NOMO-1 treated with DMSO at 0.1 percent for 48 hours (cell line): ENCODE data around the gene CTRL.
"Not testable (repeated sequence)": the region's sequence is repeated elsewhere in the genome, so short reads cannot be mapped to it uniquely, and the experiment has no call there.

Experiments used
- DNase-seq: peaks from one replicate; lab custom pipeline; 2025; ENCODE audit not compliant: unreplicated experiment; lab: John Stamatoyannopoulos, UW

CTRL gene

DNA sequence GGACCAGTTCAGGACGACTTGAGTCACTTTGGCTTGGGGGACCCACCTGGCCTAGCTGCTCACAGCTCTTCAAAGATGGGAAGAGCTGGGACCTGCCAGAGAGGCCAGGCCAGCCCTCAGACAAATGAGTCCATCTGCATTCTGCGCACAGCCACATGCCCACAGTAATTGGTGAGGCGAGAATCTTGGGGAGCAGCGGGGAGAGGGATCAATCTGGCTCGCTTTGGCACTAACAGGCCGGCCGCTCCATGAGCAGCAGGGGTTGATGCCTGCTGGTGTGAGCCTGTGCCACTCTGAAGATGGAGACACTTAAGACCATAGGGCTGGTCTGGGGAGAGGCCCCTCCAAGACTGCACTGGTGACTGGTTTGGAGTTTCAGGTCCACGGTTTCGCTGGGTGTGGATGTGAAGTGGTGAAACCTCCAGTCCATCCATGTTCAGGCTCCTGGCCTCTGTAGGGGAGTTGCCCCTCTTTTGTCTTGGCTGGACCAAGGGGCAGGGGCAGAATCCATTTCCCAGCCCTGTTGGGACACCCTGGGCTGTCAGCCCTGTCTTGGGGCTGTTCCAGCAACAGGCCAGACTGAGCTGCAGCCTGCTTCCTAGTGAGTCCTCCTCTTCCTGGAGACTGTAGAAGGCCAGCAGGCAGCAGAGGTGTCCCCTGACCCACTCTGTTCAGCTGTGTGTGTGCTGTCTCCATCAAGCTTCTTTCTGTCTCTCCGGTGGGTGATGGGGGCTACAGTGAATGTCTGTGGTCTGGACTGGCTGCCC lies 7.3 kb downstream of the CTRL start:
- no peak for DNase-seq

DNA sequence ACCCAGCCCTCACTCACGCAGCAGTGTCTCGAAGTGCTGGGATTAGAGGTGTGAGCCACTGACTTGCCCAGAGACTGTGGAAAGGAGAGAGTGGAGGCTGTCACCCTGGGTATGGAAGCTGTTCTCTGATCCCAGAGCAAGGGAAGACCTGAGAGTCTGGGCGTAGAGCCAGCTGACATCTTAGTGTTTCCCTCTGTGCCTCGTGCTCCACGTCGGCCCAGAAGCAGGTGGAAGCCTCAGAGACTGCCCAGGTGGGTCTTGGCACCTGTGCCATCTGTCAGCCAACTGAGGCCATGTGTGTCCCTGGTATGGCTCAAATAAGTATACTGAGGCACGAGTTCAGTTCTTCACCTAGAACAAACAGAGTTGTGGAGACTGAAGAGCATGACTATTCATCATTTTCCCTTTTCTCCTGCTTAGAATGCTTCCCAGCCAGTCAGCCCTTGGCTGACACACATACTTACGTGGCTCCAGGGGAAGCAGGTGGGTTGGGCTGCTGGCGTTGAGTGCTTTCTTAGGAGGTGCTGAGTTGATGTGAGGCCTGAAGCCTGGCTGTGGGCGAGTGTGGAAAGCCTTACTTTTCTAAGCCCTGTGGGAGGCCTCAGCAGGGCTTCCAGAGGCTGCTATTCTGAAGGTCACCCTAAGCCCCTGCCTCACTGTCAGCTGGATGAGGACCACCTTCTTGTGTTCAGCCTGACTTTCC lies 8.1 kb downstream of the CTRL start:
- DNase-seq, result no peak

DNA sequence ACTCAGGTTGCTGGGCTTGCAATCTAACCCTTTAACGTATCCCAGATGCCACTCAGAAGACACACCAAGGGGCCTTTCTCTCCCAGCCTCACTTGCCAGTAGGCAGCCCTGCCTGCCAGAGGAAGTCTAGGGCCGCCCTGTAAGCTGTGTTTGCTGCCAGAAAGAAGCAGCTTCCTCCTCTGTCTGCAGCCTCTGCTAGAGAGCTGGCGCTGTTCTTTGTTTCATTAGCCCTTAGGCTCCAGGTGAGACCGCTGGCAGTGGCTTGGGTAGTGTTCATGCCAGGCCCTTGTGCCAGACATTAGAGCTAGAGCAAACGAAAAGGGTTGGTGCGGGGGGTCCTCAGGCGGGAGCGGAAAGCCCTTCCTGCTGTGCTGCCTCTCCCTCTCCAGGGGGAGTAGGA lies 8.9 kb downstream of the CTRL start:
- no peak for DNase-seq

DNA sequence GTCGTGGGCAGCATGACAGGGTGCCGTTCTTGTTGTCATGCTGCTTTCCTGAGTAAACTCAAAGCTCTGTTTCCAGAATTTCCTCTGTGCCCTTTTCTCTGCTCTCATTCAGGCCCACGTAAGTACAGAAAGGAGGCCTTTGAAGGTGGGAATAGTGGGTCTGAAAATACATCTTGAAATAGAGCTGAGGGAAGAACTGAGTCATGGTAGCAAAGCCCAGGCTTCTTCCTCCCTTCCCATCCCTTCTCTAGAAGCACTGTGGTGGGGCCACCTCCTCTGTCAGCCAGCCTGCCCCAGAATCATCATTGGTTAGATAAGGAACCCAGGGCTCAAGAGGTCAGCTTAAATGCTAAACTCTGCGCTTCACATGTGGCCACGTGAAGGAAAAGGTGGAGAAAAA lies 9.4 kb downstream of the CTRL start:
- no peak for DNase-seq

DNA sequence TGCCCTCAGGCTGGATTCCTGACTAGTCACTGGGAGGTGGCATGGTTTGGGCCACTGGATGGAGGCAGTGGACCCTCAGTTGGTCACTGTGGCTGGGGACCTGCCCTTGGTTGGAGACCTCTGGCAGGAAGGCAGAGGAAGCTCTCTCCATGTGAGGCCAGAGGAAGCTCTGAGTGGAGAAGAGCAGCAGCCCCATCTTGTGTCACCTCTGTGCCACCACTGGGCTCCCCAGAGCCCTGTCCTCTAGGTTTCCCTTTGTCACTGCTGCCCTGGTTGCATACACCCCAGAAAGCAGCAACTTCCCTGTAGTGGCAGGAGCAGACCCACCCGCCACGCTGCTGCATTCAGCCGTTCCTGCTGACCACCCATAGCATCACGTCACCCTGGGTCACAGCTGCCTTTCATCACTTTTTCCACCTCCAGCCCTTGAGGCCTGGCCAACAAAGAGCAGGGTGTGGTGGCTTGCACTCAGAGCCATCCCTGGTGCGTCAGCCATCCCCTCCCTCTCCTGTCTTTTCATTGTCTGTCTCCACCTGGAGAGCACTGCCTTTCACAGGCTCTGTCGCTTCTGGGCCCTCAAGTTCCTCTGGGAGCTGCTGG lies 11.9 kb downstream of the CTRL start:
- no peak for DNase-seq

DNA sequence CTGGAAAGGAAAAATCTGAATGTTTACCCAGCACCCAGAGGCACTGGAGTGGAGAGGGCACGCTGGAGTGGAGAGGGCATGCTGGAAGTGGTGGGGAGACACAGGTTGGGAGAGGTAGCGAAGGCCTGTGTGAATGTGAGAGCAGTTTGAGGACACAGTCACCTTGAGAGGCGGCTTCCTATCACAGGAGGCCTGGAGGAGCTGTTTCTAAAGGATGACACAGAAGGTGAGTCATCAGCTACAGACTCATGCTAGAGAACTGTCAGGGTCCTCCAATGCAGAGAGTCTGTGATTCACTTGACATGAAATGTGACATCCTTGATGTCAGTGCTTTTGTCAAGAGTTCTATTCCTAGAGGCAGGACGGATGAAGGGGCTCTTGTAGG lies 13.8 kb downstream of the CTRL start:
- no peak for DNase-seq

DNA sequence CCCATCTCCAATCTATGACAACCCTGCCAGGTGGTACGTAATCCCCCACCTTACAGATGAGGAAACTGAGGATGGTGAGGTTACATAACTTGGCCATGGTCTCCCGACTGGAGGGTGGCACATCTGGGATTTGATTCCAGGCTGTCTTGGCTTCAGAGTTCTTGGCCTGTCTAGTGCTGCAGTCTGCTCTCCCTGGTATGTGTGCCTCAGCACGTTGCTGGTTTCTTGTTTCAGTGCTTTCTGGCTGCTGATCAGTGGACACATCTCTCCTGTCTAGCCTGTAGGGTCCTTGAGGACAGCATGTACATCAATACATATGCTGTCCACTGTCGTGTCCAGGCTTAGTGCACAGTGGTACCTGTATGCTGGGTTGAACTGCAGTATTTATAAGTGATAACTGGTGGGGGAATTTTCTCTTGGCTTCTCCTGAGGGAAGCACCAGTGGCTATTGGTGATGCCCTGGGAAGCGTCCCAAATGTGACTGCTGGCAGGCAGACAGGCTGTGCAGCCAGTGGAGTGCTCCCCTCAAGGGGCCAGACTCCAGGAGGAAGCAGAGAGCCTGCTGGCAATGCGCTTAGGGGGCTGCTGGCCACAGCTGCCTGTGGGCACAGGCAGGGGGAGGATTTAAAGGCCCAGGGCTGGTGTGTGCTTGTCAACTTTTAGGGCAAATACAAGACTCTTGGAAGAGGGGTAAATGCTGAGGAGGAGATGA lies 14.4 kb downstream of the CTRL start:
- DNase-seq, result no peak

DNA sequence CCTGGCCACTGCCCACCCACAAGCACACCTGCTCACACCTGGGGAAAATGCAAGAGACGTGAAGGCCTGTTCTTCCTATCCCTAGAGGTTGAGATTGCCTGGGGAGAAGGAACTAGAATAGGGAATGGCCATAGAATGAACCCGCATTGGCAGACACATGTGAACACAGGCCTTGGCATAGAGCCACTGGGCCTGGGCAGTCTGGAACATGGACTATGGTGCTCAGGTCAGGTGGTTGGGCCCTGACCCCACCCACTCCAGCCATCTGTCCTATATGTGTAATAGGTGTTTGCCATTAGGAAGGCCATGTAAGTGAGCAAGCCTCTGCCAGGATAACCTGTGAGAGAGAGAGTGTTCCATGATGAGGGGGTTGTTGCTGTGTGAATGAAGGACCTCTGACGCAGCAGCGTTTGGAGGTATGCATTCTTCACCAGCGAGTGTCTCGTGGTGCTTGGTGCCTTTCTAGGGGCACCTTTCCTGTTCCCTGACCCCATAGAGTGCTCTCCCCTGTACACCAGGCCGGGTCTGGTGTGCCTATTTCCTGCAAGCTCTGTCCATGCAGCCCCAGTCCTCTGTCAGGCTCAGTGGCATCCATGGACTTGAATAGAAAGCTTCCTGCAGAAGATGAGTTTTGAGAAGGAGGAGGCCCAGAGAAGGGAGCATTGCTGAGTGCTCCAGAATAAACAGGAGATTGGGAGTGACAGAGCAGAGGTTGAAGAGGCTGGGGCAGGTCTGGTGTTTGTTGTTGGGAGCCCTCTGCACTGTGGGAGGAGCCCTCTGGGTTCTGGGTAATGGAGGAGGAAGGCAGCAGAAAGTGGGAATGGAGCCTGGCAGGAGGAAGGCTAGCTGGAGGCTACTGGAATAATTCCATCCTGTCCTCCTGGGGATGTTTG lies 15.6 kb downstream of the CTRL start:
- no peak for DNase-seq

DNA sequence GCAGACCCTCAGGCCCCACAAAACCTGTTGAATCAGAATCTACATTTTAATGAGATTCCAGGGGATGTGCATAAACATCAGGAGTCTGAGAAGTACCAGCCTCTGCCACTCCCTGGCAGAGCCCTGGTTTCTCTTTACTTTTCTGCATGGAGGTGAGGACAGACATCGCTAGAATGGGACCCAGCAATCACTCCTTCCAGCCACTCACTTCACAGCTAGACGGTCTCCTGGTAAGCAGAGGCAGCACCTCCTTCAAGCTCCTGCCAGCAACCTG lies 16.2 kb downstream of the CTRL start:
- DNase-seq, result not testable (repeated sequence)

DNA sequence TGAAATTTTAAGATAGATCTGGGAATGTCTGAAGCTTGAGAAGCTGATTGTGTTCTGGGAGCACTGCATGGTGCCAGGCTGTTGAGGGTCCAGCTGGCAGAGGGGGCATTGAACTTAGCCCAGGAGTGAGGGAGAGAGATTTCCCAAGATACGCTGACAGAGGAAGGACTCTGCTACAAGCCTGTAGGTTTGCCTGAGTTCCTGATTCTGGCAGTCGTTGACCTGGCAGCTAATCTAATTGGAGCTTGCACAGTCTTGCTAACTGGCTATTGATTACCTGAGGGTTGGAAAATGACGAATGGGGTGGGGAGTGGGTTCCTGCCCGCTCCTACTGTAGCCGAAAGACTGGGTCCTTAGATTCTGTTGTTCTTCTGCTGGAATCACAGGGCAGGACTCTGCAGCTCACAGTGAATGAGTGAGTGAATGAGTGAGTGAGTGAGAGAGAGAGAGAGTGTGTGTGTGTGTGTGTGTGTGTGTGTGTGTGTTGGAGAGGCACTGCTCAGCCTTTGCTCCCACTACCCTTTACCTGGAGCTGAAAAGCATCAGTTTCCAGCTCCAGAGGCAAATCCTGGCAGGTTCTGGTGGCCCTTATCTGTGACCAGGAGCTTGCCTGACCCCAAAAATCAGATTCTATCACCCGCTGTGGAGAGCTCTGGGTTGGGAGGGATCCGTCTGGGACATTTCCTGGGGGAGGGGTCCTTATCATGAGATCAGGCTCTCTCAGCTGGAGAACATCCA lies 16.7 kb downstream of the CTRL start:
- no peak for DNase-seq

DNA sequence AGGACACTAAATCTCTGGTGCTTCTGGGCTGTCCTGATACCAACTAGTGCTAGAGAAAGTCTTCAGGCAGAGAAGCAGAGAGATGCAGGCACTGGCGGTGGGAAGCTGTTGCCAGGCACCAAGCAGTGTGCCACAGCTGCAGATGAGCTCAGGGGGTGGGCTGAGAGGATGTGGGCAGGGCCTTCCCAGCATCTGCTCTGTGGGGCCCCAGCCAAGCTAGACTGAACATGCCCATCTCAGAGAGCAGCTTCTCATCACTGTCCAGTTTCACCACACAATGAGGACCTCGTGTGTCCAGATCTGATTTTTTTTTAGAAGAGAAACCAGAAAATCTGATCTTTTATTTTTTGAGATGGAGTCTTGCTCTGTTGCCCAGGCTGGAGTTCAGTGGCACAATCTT lies 21.5 kb downstream of the CTRL start:
- DNase-seq, result no peak

DNA sequence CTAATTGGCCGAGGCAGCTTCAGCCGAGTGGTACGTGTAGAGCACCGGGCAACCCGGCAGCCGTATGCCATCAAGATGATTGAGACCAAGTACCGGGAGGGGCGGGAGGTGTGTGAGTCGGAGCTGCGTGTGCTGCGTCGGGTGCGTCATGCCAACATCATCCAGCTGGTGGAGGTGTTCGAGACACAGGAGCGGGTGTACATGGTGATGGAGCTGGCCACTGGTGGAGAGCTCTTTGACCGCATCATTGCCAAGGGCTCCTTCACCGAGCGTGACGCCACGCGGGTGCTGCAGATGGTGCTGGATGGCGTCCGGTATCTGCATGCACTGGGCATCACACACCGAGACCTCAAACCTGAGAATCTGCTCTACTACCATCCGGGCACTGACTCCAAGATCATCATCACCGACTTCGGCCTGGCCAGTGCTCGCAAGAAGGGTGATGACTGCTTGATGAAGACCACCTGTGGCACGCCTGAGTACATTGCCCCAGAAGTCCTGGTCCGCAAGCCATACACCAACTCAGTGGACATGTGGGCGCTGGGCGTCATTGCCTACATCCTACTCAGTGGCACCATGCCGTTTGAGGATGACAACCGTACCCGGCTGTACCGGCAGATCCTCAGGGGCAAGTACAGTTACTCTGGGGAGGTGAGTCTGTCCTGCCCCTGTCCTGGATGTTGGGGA lies 22.5 kb downstream of the CTRL start:
- DNase-seq, result no peak

DNA sequence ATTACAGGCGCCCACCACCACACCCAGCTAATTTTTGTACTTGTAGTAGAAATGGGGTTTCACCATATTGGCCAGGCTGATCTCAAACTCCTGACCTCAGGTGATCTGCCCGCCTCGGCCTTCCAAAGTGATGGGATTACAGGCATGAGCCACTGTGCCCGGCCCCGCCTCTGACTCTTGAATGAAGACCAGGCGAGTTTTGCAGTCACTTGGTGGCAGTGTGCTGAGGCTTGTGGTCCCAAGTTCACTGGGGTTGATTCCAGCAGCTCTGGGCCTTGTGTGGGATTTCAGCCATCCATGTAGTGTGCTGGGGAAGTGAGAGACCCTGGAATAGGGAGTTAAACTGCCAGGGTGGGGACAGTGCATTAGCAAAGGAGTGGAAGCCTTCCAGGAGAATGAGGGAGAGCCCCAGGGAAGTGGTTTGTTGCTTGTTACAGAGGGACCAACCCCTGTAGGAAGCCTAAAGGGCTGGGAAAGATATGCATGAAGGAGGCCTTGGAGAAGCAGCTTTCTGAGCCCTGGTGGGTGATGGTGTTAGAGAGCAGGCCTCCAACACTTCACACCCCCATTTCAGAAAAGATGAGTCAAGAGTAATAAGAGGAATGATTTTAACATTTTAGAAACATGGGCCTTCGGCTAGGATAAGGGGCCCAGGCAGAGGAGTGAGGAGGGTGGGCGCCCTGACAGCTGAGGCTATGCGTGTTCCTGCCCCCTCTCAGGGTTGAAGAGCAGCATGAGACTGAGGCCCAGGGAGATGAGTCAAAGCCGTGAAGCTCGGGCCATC lies 24.1 kb downstream of the CTRL start:
- DNase-seq, result no peak

DNA sequence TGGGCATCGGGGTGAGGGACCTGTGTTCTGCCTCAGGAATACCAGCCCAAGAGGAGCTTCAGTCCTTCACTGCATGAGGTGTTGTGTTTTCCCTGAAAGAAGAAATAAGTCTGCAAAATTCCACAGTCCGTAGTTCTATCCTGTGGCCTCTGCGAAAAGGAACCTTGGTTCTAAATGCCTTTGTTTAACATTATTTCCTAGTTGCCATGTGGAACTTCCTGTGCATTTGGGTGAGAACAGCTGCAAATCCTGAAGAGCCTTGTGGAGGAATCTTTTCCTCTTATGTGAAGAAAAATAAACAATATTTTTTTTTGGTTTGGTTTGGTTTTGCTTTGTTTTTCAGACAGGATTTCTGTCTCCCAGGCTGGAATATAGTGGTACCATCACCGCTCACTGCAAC lies 28.8 kb downstream of the CTRL start:
- no peak for DNase-seq

DNA sequence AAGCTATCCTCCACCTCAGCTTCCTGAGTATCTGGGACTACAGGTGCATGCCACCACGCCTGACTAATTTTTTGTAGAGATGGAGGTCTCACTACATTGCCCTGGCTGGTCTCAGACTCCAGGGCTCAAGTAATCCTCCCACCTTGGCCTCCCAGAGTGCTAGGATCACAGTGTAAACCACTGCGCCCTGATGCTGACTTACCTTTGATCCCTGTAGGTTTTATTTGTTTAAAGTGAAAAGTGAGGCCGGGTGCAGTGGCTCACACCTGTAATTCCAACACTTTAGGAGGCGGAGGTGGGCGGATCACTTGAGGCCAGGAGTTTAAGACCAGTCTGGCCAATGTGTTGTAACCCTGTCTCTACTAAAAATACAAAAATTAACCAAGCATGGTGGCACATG lies 29.9 kb downstream of the CTRL start:
- no peak for DNase-seq

DNA sequence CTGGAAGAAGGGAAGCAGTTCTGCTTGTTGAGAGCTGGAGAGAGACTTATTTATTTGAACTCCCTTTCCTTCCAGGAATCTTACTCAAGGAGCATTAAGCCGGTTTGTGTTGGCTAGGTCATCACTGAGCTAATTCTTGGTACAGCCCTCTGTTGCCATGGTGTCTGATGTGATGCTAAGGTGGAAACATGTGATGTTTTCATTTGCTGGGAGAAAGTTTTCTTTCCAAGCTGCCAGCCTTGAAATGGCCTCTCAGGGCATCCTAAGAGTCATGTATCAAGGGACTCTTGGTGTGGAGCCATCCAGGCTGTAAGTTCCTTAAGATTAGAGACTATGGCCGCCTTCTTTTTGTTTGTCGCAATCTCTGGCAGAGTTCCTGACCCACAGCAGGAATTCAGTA lies 34.4 kb downstream of the CTRL start:
- no peak for DNase-seq

DNA sequence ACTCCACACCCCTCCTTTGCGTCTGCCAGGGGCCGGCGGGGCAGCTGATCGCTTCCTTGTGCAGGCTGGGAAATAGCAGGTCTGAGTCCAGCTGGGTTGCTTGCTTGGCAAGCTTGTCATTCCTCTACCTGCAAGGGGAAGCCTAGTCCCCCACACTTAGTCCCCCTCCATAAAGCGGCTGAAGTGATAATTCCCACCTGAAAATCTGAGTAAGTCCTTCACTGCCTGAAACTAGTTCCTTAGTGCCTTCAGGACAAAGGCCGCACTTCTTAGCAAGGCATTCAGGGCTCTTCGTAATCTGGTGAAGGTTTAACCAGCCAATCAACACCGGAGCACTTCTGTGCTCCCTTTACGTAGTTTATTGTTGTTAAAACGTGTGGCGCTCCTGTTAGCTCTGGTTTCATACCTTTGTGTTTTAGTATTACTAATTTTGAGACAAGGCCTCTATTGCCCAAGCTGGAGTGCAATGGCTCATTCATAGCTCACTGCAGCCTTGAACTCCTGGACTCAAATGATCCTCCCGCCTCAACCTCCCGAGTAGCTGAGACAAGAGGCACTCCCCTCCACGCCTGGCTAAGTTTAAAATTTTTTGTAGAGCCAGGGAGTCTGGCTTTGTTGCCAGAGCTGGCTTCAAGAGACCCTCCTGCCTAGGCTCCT lies 37.8 kb downstream of the CTRL start:
- DNase-seq, result no peak

DNA sequence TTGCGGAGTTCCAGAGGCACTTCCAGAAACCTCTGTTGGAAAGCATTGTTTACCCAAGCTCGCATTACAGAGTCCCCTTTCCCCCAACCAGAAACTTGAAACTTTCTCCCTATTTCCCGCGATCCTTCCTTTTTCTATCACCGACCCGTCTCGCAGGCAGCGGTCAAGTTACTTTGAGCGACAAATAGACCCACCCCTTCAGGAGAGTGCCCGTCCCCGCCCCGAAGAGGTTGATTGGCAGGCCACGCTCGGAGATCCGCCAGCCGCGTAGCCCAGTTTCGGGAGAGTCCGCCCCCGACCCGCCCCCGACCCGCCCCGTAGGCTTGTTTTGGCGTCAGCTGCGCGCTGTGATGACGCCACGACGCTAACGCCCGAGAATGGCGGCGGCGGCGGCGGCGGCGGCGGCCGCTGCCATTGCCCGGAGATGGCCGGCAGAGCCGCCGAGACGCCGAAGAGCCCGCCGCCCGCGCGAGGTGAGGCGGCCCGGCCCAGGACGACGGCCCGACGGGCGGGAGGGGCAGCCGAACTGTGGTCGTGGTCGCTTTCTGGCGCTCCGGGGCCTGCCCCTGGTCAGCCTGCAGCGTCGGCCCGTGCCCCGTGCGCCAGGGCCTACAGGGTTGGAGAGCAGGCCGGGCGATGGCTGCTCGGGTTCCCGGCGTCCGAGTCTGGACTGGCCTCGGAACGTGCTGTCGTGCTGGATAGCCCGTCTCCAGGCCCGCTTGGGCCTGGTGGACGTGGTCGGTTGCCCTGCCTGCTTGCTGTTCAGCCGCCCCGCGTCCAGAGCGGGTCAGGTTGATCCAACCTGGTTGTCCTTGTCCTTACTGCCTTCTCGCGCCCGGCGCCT lies 38.5 kb downstream of the CTRL start, which contains the start of gene PSKH1:
Gene PSKH1, plus strand, starts transcription at position 356 of the 844 bp plus-strand sequence. CDS start 15,496 bp downstream, outside the sequence.
- DNase-seq, result peak; percentile 96
